GM19239 (cell line): Measurements from ENCODE around the gene PLA2G4F.
"Not testable (repeated sequence)": the region's sequence is repeated elsewhere in the genome, so short reads cannot be mapped to it uniquely, and the experiment has no call there.

Source experiments
- DNase-seq: peaks from one replicate; pipeline ENCODE4 v3.0.0; 2011; ENCODE audit warnings: low spot score; ENCODE audit not compliant: insufficient read length
- FAIRE-seq: peaks from 2 replicates; lab custom pipeline; 2011; peaks lifted over from hg19 to GRCh38; lab: Jason Lieb, UNC

PLA2G4F gene

GRCh38 chr15:42104095-42104891 lies 52.1 kb downstream of the PLA2G4F start:
- DNase-seq (no peak), FAIRE-seq (no peak)

GRCh38 chr15:42102646-42103235 lies 53.7 kb downstream of the PLA2G4F start:
- FAIRE-seq, result no peak
- no peak for DNase-seq

- DNase-seq, result no peak
These were observed 54.6 kb downstream of the PLA2G4F start for GRCh38 chr15:42101861-42102260.

GRCh38 chr15:42100021-42100800 lies 56.2 kb downstream of the PLA2G4F start:
- no peak for FAIRE-seq
- no peak for DNase-seq

More at GRCh38 chr15:42101861-42102260, 54.6 kb downstream of the PLA2G4F start:
- no peak for FAIRE-seq

- FAIRE-seq (no peak), DNase-seq (no peak)
These were observed 59.4 kb downstream of the PLA2G4F start for GRCh38 chr15:42097018-42097417.

GRCh38 chr15:42094512-42094963 lies 61.9 kb downstream of the PLA2G4F start, which contains the start of gene PLA2G4D:
Gene PLA2G4D, minus strand, starts transcription at chr15:42094562. Its CDS starts 103 bp downstream, at chr15:42094459.
- DNase-seq, result no peak
- no peak for FAIRE-seq

GRCh38 chr15:42093966-42094365 lies 62.5 kb downstream of the PLA2G4F start:
- FAIRE-seq (no peak), DNase-seq (no peak)

GRCh38 chr15:42092398-42093318 lies 63.8 kb downstream of the PLA2G4F start:
- FAIRE-seq (no peak), DNase-seq (no peak)

- FAIRE-seq, result not testable (repeated sequence)
These were observed 64.6 kb downstream of the PLA2G4F start for GRCh38 chr15:42091753-42092397.

GRCh38 chr15:42090781-42091180 lies 65.7 kb downstream of the PLA2G4F start:
- DNase-seq (no peak), FAIRE-seq (no peak)

More at GRCh38 chr15:42091753-42092397, 64.6 kb downstream of the PLA2G4F start:
- DNase-seq, result not testable (repeated sequence)

- FAIRE-seq, result no peak
These were observed 66.1 kb downstream of the PLA2G4F start for GRCh38 chr15:42090370-42090769.

GRCh38 chr15:42089942-42090341 lies 66.5 kb downstream of the PLA2G4F start:
- DNase-seq, result no peak
- FAIRE-seq, result no peak

More at GRCh38 chr15:42090370-42090769, 66.1 kb downstream of the PLA2G4F start:
- no peak for DNase-seq
